Fibroblast of mammary gland (primary cell): Measurements from ENCODE around the gene PARD6B.
"Not testable (repeated sequence)": the region's sequence is repeated elsewhere in the genome, so short reads cannot be mapped to it uniquely, and the experiment has no call there.

Source experiments
- DNase-seq: peaks from one replicate; pipeline ENCODE4 v3.0.0-alpha.2; 2010; ENCODE audit warnings: low read depth
- H3K4me3 ChIP-seq: 2 replicates; pipeline ENCODE4 v1.5.1; 2011; ENCODE audit warnings: low read depth, mild to moderate bottlenecking, low read length, moderate library complexity; ENCODE audit not compliant: control insufficient read depth
- TF ChIP-seq, protein P1 (sequence below): conservative IDR thresholded peaks from 2 replicates; pipeline ENCODE4 v1.5.1; 2011; ENCODE audit warnings: low read depth, low read length, inconsistent platforms; ENCODE audit not compliant: control insufficient read depth, insufficient read depth

PARD6B gene

DNA sequence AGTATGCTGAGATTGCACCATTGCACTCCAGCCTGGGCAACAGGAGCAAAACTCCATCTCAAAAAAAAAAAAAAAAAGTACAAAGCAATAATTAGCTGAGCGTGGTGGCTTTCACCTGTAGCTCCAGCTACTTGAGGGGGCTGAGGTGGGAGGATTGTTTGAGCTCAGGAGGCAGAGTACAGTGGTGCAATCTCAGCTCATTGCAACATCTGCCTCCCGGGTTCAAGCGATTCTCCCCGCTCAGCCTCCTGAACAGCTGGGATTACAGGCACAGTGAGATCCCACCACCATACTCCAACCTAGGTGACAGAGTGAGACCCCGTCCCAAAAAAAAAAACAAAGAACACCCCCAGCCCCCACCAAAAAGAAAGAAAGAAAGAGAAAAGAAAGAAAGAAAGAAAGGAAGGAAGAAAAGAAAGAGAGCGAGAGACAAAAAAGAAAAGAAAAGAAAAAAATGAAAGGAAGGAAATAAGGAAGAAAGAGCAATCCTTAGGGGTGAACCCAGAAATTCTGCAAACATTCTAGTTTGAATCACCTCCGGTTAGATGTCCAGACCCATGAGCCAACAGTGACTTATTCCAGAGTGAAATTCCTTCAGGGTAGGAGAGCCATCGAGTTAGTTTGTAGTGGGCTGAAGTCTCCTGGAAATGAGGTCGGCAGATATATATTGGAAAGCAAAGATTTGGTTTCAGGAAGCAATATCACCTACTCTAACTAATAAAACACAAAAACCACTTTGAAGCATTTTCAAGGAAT is 36.8 kb upstream of the PARD6B start:
- no peak overlapping the region for H3K4me3 ChIP-seq
- TF ChIP-seq, protein P1, sequence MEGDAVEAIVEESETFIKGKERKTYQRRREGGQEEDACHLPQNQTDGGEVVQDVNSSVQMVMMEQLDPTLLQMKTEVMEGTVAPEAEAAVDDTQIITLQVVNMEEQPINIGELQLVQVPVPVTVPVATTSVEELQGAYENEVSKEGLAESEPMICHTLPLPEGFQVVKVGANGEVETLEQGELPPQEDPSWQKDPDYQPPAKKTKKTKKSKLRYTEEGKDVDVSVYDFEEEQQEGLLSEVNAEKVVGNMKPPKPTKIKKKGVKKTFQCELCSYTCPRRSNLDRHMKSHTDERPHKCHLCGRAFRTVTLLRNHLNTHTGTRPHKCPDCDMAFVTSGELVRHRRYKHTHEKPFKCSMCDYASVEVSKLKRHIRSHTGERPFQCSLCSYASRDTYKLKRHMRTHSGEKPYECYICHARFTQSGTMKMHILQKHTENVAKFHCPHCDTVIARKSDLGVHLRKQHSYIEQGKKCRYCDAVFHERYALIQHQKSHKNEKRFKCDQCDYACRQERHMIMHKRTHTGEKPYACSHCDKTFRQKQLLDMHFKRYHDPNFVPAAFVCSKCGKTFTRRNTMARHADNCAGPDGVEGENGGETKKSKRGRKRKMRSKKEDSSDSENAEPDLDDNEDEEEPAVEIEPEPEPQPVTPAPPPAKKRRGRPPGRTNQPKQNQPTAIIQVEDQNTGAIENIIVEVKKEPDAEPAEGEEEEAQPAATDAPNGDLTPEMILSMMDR = no peak
- peak; percentile 50 for DNase-seq

DNA sequence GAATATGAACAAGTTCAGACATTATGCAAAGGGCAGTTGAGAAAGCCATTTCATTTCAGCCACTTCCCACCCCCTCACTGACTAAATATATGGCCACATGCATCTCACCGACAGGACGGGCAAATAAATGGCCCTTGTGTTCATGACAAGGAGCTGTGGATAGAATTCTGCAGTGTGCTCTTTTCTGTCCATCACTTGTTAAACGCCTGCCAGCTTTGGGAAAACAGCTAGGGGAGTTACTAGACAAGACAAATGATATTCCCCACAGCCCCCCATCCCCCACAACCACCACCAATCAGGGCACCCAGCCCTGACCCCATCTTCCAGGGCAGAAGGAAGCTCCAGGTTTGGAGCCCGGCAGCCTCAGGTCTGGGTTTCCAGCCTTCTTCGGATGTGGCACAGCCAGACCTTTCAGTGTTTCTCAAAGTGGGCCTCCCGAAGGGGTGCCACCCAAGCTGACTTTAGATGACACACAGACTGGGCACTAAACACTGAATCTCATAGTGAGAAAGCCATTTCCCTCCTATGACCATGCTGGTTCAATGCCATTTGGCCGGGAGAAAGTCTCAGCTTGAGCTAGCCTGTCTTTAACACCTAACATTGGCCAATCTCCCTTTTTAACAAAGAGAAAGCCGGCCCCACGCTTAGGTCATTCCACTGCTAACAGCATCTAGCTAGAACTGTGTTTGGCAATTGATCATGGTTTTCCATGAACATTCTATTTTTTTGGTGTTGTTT is 36.1 kb upstream of the PARD6B start:
- no peak overlapping the region for H3K4me3 ChIP-seq
- TF ChIP-seq, protein P1 = no peak
- peak; percentile 68 for DNase-seq

DNA sequence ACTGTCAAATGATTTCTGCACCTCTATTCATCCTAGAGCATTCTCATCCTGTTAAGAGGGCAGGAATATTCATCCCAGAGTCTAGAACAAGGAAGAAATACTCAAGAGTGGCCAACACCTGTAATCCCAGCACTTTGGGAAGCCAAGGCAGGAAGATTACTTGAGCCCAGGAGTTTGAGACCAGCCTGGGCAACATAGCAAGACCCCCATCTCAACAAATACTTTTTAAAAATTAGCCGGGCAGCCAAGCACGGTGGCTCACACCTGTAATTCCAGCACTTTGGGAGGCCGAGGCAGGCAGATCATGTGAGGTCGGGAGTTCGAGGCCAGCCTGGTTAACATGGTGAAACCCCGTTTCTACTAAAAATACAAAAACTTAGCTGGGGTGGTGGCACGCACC is 33.1 kb upstream of the PARD6B start:
- not testable (repeated sequence) for H3K4me3 ChIP-seq, DNase-seq

DNA sequence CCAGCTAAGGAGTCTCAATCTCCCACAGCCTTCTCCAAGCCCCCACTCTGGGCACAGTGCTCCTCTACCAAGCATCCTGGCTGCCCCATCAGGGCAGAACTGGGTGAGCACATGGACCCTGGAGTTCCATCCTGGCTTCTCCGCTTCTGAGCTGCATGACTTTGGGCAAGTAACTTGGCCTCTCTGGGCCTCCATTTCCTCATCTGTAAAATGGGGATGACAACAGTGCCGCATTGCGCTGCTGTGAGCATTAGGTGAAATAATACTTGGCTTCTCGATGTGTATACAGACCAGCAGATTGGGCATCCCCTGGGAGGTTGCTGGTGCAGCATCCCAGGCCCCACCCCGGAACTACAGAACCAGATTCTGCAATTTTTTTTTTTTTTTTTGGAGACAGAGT is 31.7 kb upstream of the PARD6B start:
- H3K4me3 ChIP-seq = no peak overlapping the region
- DNase-seq = no peak
- TF ChIP-seq, protein P1 = no peak

DNA sequence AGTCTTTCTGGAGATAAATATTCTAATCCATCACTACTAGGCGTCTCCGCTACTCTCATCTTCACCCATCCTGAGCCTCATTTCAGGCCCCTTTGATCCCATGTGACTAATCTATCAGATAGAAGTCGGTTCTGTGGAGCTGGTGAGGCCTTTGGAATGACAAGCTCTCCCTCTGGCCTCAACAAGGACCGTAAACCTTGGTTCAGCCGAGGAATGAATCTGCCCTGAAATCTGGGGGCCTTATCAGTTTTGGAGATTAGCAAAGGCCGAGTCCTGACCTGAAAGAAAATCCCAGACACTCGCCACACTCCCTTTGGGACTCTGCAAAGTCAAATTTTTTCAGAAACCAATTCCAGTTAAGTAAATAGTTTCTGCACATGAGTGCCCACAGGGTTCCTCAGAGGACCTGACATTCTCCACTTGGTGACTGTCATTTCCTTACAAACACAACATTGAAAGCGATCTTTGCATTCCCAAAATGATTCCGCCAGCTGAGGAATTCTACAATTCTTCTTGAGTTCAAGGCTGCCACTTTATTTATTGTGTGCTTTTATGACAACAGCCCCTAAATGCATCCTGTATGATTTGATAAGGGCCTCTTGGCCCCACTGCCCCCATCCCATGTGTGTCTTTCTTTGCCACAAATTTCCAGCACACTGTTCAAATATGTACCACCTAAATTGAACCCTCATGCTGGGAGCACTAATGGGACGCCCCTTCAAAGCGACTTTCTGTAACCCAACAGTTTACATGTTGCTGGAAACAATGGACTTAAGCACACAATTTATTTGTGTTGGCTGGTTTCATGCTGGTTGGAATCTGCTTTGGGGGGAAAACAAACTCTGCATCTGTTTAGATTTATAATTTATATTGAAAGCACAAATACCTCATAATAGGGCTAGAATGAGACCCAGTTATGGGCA is 30.1 kb upstream of the PARD6B start:
- no peak overlapping the region for H3K4me3 ChIP-seq
- TF ChIP-seq, protein P1 = no peak
- no peak for DNase-seq

DNA sequence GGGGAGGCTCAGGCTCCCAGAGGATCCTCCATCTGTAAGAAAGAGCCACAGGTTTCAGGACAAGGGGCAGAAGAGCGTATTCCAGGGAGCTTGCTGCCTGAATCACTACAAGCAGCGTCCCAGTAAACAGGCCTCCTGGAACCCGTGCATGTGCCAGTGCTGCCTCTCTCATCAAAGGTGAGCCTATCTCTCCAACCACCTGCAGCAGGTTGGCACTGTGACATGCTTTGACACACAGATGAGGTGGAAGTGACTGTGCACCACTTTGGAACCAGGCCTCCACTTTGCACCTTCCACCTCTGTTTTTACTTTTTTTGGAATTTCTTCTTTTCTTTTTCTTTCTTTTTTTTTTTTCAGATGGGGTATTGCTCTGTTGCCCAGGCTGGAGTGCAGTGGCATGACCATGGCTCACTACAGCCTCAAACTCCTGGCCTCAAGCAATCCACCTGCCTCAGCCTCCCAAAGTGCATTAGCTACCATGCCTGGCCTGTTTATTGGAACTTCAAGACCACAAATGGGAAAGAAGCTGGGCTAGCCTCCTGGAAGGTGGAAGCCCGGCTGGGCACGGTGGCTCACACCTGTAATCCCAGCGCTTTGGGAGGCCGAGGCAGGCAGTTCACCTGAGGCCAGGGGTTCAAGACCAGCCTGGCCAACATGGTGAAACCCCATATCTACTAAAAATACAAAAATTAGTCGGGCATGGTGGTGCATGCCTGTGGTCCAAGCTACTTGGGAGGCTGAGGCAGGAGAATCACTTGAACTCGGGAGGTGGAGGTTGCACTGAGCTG is 27.5 kb upstream of the PARD6B start:
- DNase-seq, H3K4me3 ChIP-seq: not testable (repeated sequence)

DNA sequence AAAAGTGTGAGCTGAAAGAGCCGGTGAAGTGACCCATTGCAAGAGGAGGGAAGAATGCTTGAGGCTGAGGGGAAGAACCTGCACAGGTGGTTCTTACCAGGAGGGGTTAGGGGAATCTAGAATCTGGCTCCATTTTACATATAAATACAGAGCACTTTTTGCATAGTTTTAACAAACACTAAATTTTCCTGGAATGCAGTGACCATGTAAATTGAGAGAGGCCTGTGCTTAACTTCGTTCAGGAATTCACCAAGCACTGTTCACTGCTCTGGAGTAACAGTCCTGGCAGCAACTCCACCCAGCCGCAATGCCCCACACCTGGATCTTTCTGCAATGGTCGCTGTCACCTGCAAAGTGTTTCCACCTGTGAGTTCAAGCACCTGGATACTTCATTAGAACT is 26.9 kb upstream of the PARD6B start:
- H3K4me3 ChIP-seq = no peak overlapping the region
- TF ChIP-seq, protein P1 = no peak
- DNase-seq = no peak
